Heart left ventricle (tissue), 13 donors: ENCODE data around the gene GMCL1.

ENCODE experiments used
- POLR2A ChIP-seq, 2 donors: fragments of 450-650 bp; IDR thresholded peaks; one replicate each; pipeline ENCODE4 v1.6.1; 2017; ENCODE audit warnings: antibody characterized with exemption in 2 of 2, mild to moderate bottlenecking in 2 of 2, moderate library complexity in 2 of 2
- TF ChIP-seq, protein P1 (sequence below), 12 donors: fragments of 200-600 bp; sonication (generic) in 4 of 12; IDR thresholded peaks; one replicate each; pipeline versions ENCODE4 v1.5.0 to v1.8.0; 2018 to 2022; ENCODE audit warnings: antibody characterized with exemption in 12 of 12, mild to moderate bottlenecking in 5 of 12
- donor health status: ischemic (EF 13 %, LVEDD 7.1; RV severe dilation, severe dysfunction).
- donor health status: DM: no; HTN: yes; CAD: no.
- donor health status: DM: no; HTN: no; CAD: no.
- donor health status: ischemic (EF 25% LVEDD 6.9; RV normal size, moderate dysfunction).
- donor health status: ischemic (EF 25% LVEDD 5.7; RV mildly dilated, moderate dysfunction).
- donor health status: ischemic (EF 35%, LVEDD 5.7; RV mildly dilated, moderate dysfunction).
- donor health status: nonischemic (EF 11% LVEDD 7.7; RV severe dilation, severe dysfunction).
- donor health status: DM: yes; HTN: yes; CAD: no.
- donor health status: PGD.
- donor health status: ischemic (EF 29% LVEDD 5.4; RV normal size, mild dysfunction).
- donor health status: nonischemic (EF 23%, LVEDD 6.1; RV moderate dilation, normal function).

DNA sequence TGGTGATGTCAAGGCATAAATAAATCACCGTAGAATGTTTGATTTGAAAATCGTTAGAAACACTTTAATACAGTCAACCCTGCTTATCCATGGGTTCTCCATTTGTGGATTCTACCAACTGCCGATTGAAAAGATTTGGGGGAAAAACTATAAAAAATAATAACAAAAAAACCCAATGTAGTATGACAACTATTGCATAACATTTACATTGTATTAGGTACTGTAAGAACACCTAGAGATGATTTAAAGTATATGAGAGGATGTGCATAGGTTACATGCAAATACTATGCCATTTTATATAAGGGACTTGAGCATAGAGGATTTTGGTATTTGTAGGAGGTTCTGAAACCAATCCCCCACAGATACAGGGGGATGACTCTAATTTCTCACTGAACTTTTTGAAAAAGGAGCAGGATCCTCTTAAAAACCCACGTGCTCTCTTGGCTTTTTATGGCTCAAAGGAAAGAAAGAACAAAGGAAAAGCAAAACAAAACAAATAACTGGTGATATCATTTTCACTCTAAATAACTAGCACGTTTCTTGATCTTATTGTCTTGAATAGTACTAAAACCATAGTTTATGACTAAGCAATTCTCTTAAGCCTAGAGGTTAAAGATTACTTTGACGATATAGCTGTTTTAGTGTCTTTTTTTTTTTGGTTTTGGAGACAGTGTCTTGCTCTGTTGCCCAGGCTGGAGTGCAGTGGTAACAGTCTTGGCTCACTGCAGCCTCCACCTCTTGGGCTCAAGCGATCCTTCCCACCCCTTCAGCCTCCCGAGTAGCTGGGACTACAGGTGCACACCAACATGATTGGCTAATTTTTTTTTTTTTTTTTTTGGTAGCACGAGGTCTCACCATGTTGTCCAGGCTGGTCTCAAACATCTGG, 17.0 kb downstream of the GMCL1 start:
- TF ChIP-seq, protein P1, sequence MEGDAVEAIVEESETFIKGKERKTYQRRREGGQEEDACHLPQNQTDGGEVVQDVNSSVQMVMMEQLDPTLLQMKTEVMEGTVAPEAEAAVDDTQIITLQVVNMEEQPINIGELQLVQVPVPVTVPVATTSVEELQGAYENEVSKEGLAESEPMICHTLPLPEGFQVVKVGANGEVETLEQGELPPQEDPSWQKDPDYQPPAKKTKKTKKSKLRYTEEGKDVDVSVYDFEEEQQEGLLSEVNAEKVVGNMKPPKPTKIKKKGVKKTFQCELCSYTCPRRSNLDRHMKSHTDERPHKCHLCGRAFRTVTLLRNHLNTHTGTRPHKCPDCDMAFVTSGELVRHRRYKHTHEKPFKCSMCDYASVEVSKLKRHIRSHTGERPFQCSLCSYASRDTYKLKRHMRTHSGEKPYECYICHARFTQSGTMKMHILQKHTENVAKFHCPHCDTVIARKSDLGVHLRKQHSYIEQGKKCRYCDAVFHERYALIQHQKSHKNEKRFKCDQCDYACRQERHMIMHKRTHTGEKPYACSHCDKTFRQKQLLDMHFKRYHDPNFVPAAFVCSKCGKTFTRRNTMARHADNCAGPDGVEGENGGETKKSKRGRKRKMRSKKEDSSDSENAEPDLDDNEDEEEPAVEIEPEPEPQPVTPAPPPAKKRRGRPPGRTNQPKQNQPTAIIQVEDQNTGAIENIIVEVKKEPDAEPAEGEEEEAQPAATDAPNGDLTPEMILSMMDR (IDR thresholded peaks at IDR 0.05), result no peak
- no peak for TF ChIP-seq POLR2A (IDR thresholded peaks at IDR 0.05)
